ENCODE results near the gene AFG1L.
A peak's percentile ranks its signal among the peaks of the same experiment; 100 is the strongest.
"Not testable (repeated sequence)": the region's sequence is repeated elsewhere in the genome, so short reads cannot be mapped to it uniquely, and the experiment has no call there.

Gene AFG1L

GRCh38 chr6:108294727-108295625, at the start of gene AFG1L:
Gene AFG1L (plus strand): TSS chr6:108295054. CDS start chr6:108295080, 26 bp downstream.
- DNase-seq = peak; percentile 67

- not testable (repeated sequence) for DNase-seq
Measured at GRCh38 chr6:108245095-108245494, 49.8 kb upstream of the AFG1L start.

- no peak for DNase-seq
Measured at GRCh38 chr6:108247965-108248536, 46.8 kb upstream of the AFG1L start.

- no peak for DNase-seq
Measured at GRCh38 chr6:108250240-108250866, 44.5 kb upstream of the AFG1L start.

GRCh38 chr6:108251252-108251651, 43.6 kb upstream of the AFG1L start:
- DNase-seq = no peak

- no peak for DNase-seq
Measured at GRCh38 chr6:108252055-108252454, 42.8 kb upstream of the AFG1L start.

- no peak for DNase-seq
Measured at GRCh38 chr6:108253241-108253640, 41.6 kb upstream of the AFG1L start.

- DNase-seq = no peak
Measured at GRCh38 chr6:108254433-108255410, 40.1 kb upstream of the AFG1L start.

GRCh38 chr6:108260126-108260808, 34.6 kb upstream of the AFG1L start:
- DNase-seq = no peak

GRCh38 chr6:108260809-108261569, 33.9 kb upstream of the AFG1L start, which contains the start of gene SNX3:
Gene SNX3 (minus strand): TSS chr6:108261040. CDS start chr6:108260921, 119 bp downstream.
- peak; percentile 93 for DNase-seq

GRCh38 chr6:108263371-108263770, 31.5 kb upstream of the AFG1L start:
- DNase-seq = no peak

- DNase-seq = no peak
Measured at GRCh38 chr6:108268845-108269244, 26.0 kb upstream of the AFG1L start.

GRCh38 chr6:108269955-108270354, 24.9 kb upstream of the AFG1L start:
- DNase-seq = not testable (repeated sequence)

- DNase-seq = no peak
Measured at GRCh38 chr6:108274546-108274945, 20.3 kb upstream of the AFG1L start.

- DNase-seq = no peak
Measured at GRCh38 chr6:108275976-108276375, 18.9 kb upstream of the AFG1L start.

GRCh38 chr6:108277295-108277694, 17.6 kb upstream of the AFG1L start:
- no peak for DNase-seq

GRCh38 chr6:108277831-108278230, 17.0 kb upstream of the AFG1L start:
- DNase-seq = no peak

- no peak for DNase-seq
Measured at GRCh38 chr6:108285381-108285780, 9.5 kb upstream of the AFG1L start.

GRCh38 chr6:108286366-108286765, 8.5 kb upstream of the AFG1L start:
- no peak for DNase-seq

GRCh38 chr6:108287373-108287772, 7.5 kb upstream of the AFG1L start:
- no peak for DNase-seq

- DNase-seq = no peak
Measured at GRCh38 chr6:108288742-108289141, 6.1 kb upstream of the AFG1L start.

All from NCI-H1436 (cell line).